ENCODE data around the gene LYPD5. TPM values are rescaled to one million over a fixed set of nuclear protein-coding genes. Genes with fewer than 3 reads are reported as not detected.
"Not testable (repeated sequence)": the region's sequence is repeated elsewhere in the genome, so short reads cannot be mapped to it uniquely, and the experiment has no call there.

LYPD5 gene
- total RNA-seq, 1 experiment from 2014 or later: not detected

DNA sequence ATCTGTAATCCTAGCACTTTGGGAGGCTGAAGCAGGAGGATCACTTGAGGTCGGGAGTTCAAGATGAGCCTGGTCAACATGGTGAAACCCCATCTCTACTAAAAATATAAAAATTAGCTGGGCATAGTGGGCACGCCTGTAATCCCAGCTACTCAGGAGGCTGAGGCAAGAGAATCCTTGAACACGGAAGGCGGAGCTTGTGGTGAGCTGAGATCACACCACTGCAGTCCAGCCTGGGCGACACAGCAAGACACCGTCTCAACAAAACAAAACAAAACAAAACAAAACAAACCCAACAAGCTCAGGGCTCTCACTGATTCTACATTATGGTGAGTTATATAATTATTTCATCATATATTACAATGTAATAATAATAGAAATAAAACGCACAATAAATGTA, 4.2 kb upstream of the LYPD5 start:
- DNase-seq (ENCODE audit: low read depth): not testable (repeated sequence)

- DNase-seq (ENCODE audit: low read depth): no peak
Measured at GRCh38 chr19:43804432-43804831, 2.2 kb upstream of the LYPD5 start.

DNA sequence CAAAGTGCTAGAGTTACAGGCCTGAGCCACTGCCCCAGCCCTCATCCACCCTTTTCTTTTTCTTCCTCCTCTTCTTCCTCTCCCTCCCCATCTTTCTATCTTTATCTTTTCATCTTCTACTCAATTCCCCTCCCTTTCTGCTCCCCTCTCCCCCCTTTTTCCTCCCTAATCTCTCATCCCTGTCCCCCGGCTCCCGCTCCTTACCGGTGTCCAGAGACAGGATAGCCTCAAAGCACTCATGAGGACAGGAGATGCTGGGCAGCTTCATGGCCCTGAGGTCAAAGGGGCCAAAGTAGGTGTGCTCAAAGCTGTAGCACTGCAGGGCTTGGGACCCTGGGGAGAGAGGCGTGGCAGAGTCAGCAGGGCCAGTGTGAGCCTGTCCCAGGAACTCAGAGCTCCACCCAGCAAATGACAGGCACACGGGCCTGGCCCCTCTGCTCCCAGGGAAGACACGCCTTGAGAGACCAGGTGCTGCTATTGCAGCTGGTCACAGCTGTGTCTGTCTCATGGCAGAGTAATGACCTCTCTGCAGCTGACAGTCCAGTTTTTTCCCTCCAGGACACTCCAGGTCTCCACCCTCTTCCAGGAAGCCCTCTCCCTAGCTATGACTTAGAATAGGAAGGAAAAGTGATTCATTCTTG, 2.6 kb downstream of the LYPD5 start:
- peak; percentile 44 for DNase-seq (ENCODE audit: low read depth)

DNA sequence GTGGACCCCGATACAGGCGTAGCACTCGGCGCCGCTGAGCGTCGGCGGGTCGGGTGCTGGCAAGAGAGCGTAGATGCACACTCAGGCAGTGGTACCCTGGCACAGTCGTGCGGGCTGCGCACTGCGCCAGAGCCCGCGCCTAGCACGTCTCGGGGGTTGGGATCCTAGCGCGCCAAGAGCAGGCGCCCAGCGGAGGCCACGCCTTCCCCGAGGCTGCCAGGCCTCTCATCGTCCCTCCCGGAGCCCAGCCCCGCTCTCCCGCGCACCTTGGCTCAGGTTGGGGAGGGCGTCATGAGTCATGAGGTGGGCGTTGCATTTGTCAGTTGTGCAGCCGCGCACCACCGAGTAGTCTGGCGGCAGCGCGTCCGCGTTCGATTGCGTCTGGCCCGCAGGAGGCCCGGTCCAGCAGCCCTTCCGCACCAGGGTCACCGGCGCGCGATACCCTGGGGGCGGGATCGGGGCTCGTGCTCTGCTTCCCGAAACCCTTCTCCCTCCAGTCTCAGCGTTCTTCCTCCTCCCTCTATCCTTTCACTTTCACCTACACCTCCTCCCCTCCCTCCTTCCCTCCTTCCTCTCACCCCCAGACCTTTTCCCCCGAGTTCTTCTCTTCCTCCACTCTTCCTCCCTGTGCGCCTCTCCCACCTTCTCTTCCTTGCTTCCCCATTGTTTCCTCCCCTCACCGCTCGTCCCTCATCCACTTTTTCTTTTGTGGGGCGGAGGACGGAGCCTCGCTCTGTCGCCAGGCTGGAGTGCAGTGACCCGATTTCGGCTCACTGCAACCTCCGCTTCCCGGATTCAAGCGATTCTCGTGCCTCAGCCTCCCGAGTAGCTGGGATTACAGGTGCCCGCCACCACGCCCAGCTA, 3.5 kb downstream of the LYPD5 start:
- DNase-seq (ENCODE audit: low read depth): no peak

DNA sequence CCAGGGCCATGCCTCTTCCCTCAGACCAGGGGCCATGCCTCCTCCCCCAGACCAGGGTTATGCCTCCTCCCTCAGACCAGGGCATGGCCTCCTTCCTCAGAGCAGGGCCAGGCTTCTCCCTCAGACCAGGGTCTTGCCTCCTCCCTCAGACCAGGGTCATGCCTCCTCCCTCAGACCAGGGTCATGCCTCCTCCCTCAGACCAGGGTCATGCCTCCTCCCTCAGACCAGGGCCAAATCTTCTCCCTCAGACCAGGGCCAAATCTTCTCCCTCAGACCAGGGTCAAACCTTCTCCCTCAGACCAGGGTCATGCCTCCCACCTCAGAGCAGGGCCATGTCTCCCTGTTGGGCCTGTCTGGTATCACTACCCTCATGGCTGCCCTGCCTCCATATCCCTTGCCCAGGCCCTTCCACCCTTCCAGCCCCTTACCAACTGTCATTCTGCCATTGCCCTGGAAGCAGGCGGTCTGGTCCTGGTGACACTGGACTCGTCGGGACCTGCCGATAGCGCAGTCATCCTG, 4.2 kb downstream of the LYPD5 start:
- no peak for DNase-seq (ENCODE audit: low read depth)

GRCh38 chr19:43797556-43797955, 4.7 kb downstream of the LYPD5 start:
- no peak for DNase-seq (ENCODE audit: low read depth)

- DNase-seq (ENCODE audit: low read depth): no peak
Measured at GRCh38 chr19:43797118-43797517, 5.1 kb downstream of the LYPD5 start.

- DNase-seq (ENCODE audit: low read depth): no peak
Measured at GRCh38 chr19:43790587-43790986, 11.7 kb downstream of the LYPD5 start.

DNA sequence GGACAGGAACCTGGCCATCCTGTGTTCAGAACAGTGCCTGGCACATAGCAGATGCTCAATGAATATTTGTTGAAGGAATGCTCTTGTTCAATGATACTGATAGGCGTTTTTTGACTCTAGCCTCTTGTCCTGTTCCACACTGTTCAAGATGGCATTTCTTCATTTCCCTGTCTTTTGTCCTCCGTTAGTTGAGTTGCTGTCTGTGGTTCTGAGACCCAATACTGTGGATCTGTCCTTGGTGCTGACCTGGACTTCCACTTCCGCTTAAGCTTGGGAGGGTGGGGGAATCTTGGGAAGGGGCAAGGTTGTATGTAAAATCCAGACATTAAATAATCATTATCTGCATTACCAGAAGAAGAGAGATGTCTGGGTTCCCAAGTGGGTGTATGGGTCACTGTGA, 13.2 kb downstream of the LYPD5 start:
- peak; percentile 46 for DNase-seq (ENCODE audit: low read depth)

GRCh38 chr19:43786665-43787064, 15.6 kb downstream of the LYPD5 start:
- no peak for DNase-seq (ENCODE audit: low read depth)

DNA sequence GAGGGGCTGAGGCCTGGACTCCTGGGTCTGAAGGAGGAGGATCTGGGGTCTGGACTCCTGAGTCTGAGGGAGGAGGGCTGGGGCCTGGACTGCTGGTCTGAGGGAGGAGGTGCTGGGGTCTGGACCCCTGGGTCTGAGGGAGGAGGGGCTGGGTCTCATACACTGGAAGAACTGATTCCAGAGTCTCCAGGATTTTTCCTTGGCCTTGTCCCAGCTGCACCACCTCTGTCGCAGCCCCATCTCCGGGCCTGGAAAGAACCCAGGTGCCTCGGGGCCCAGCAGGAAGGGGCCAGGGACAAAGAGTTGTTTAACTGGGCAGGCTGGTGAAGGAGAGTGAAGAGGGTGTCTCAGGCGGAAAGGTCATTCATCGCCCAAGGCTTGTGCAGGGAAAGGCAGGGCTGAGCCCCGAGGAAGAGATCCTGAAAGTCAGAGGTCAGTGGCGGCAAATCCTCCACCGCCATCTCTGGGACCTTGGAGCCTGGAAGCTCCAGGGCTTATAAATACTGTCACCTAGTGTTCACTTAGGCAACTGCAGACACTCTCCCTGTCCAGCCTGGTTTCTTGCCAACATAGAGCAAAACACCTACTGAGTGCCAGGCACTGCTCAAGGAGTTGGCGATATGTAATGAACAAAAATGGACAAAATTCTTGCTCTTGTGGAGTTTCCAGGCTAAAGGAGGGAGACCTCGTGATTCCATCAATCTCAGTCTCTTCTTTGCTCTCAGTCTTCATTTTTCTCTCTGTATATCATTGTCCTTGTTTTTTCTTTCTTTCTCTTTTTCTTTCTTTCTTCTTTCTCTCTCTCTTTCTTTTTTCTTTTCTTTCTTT, 17.1 kb downstream of the LYPD5 start:
- peak; percentile 66 for DNase-seq (ENCODE audit: low read depth)

DNA sequence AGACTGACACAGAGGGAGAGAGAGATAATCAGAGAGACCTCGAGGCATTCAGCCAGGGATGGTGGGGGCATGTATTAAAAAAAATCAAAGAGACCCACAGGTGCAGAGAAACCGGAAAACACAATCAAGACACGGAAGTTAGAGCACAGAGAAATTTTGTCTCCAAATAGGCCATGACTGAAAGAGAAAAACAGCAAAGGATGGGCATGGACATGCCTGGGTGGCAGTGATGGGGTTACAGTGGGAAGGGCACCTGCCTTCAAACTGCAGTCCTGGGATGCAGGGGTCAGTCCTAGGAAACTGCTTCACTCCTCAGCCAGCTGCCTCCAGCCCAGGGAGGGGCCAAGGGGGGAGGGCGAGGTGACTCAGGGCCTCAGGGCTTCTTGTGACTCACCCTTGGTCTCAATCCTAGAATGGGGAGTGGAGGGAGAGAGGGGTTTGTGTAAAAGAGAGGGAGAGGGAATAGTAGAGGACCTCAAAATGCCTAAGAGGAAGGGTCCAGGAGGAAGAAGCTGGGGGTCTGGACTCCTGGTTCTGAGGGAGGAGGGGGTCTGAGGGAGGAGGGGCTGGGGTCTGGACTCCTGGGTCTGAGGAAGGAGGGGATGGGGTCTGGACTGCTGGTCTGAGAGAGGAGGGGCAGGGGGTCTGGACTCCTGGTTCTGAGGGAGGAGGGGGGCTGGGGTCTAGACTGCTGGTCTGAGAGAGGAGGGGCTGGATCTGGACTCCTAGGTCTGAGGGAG, 17.8 kb downstream of the LYPD5 start:
- peak; percentile 89 for DNase-seq (ENCODE audit: low read depth)

DNA sequence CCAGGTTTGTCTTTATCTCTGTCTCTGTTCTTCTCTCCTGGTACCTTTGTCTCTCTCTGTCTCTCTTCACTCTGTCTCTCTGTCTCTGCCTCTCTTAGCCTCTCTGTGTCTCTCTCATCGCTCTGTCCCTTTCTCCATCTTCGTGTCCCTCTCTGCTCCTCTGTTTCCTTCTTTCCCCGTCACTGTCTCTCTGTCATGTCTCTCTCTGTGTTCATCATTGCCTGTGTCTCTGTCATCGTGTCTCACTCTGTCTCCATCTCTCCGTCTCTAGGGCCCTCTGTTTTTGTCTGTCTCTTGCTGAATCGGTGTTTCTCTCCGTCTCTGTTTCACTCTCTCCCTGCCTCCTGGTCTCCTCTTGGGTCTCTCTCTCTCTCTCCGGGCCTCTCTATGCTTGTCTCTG, 18.6 kb downstream of the LYPD5 start:
- no peak for DNase-seq (ENCODE audit: low read depth)

DNA sequence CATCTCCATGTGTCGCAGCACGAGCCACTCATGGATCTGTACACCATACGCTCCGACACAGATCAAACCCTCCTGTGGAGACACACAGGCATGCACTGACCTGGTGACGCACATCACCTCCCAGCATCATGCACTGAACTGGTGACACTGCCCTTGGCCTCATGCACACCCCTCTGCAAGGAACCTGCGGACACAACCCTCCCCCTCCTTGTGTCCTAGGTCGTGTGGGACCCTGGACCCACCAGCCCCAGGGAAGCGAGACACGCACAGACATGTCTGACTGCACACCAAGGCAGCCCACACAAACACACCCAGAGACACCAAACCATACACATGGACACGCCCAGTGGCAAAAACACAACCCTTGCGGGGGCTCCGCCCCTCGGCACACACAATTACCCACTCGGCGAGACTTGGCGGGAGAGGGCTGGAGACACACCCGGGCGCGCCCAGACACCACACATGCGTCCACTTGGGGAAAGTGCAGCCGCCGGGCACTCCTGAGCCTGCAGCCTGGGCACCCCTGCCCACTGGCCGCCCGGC, 19.5 kb downstream of the LYPD5 start:
- DNase-seq (ENCODE audit: low read depth): no peak

- DNase-seq (ENCODE audit: low read depth): no peak
Measured at GRCh38 chr19:43782311-43782660, 20.0 kb downstream of the LYPD5 start.

- no peak for DNase-seq (ENCODE audit: low read depth)
Measured at GRCh38 chr19:43781630-43782310, 20.5 kb downstream of the LYPD5 start.

DNA sequence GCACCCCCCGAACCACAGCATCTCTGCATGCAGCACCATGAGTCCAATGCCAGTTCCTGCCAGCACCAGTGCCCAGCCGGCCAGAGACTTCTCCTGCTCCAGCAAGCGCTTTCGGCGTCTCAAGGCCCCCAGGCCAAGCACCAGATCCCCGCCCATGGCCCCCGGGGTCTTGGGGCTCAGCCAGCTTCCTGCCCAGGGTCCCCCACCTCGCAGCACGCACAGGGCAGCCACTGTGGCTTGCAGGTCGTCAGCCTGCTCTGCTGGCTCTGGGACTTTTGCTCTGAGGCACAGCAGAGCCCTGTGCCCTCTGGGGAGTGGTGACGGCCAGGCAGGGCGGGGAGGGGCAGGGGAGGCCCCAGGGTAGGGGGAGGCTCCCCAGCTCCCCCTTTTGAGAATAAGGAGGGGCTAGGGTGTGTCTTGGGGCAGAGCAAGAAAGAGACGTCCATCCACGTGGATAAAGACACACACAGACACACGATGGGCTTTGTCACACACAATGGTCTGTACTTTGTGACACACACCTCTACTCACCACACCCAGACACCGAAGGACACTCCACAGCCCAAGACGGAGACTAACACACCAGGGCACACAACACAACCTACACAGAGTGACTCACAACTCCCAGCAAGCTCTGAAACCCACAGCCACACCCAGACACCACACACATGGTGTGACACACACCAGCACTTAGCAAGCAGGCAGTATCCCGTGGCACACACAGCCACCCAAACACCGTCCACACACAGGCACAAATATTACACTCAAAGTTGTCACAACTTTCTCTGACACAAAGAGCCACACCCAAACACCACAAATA, 21.3 kb downstream of the LYPD5 start, which contains the start of gene KCNN4:
Gene KCNN4, minus strand, starts transcription at position 268 of the 820 bp plus-strand sequence. Its CDS starts 112 bp downstream, at position 156.
- peak; percentile 67 for DNase-seq (ENCODE audit: low read depth)

GRCh38 chr19:43779820-43780219, 22.4 kb downstream of the LYPD5 start:
- DNase-seq (ENCODE audit: low read depth): no peak

GRCh38 chr19:43779147-43779819, 23.0 kb downstream of the LYPD5 start:
- no peak for DNase-seq (ENCODE audit: low read depth)

Data from LHCN-M2 (cell line).